ENCODE data around the gene CEACAM19. TPM values are rescaled to one million over a fixed set of nuclear protein-coding genes. Genes with fewer than 3 reads are reported as not detected.

Gene CEACAM19
- total RNA-seq, 1 experiment from 2014 or later: 3.5 TPM

DNA sequence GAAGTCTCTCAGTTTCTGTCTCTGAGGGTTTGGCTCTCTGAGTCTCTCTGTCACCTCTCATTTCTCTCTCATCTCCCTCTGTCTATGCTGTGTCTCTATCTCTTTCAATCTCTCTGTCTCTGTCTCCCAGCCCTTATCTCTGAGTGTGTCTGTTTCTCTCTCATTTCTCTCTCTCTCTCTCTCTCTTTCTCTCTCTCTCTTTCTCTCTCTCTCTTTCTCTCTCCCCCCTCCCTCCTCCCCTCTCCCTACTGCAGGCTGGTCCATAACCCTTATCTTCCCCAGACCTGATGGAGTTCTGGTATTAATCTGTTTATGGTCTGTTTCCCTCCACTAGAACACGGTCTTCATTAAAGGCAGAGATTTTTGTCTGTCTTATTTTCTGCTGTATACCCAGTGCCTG lies 28.9 kb upstream of the CEACAM19 start:
- no peak overlapping the region for H3K56ac ChIP-seq (ENCODE audit: insufficient read length, low read depth, low read length)
- H3K9me3 Mint-ChIP-seq: no peaks in the 10 kb centered on the region
- H2BK5ac ChIP-seq (ENCODE audit: insufficient read length, low read length): no peak overlapping the region
- H4K91ac ChIP-seq (ENCODE audit: insufficient read length, low read depth, low read length): no peak overlapping the region
- peaks cover 23% of the 10 kb centered on the region for H3K27me3 Mint-ChIP-seq (ENCODE audit: low read depth)
- no peak for TF ChIP-seq CTCF (conservative IDR thresholded peaks at IDR 0.05)
- peaks cover 0 to 6% of the 10 kb centered on the region in 2 experiments; a peak in 2 of 4 replicates for H3K4me1 Mint-ChIP-seq
- peaks cover 5 to 7% (median 6%) of the 10 kb centered on the region in 3 experiments; a peak in 4 of 7 replicates for H3K36me3 Mint-ChIP-seq (ENCODE audit: insufficient read depth in 1 of 3, low read depth in 3 of 3)
- no peak overlapping the region for H3K14ac ChIP-seq (ENCODE audit: insufficient read depth, low read length)
- no peak overlapping the region for H2BK12ac ChIP-seq (ENCODE audit: insufficient read length, low read depth, low read length)
- H3T11ph ChIP-seq (ENCODE audit: low read length): no peak overlapping the region
- no peak overlapping the region for H3K23ac ChIP-seq (ENCODE audit: insufficient read length, low read depth, low read length)
- no peaks in the 10 kb centered on the region; the same call in 1 of the 2 replicates for H3K27me3 ChIP-seq (ENCODE audit: insufficient read depth, low read length)
- no peak overlapping the region for H2AFZ ChIP-seq (ENCODE audit: low read length)
- H3K9me3 ChIP-seq (ENCODE audit: control insufficient read depth, low read depth, low read length): no peaks in the 10 kb centered on the region
- H3K4me2 ChIP-seq (ENCODE audit: insufficient read depth, insufficient read length, low read length): no peak overlapping the region
- H4K20me1 ChIP-seq (ENCODE audit: control insufficient read depth, insufficient read depth, insufficient read length): no peaks in the 10 kb centered on the region
- no peaks in the 10 kb centered on the region for H3K79me1 ChIP-seq (ENCODE audit: insufficient read depth, low read depth, low read length, poor library complexity, severe bottlenecking)
- H2BK15ac ChIP-seq (ENCODE audit: low read depth, low read length): no peak overlapping the region
- H3K79me2 ChIP-seq (ENCODE audit: insufficient read depth, low read length): no peaks in the 10 kb centered on the region
- no peak overlapping the region for H3K27ac ChIP-seq (ENCODE audit: insufficient read length, low read depth, low read length)
- no peak overlapping the region for H2BK20ac ChIP-seq (ENCODE audit: low read depth, low read length, poor library complexity, severe bottlenecking)
- no peak overlapping the region for H3K4ac ChIP-seq (ENCODE audit: low read depth, low read length)
- H3K18ac ChIP-seq (ENCODE audit: insufficient read length, low read depth, low read length): no peak overlapping the region
- no peak overlapping the region for H2BK120ac ChIP-seq (ENCODE audit: low read depth, low read length, poor library complexity, severe bottlenecking)
- H3K4me3 Mint-ChIP-seq: no peak overlapping the region; a peak in 2 of 5 replicates
- no peak overlapping the region for H4K5ac ChIP-seq (ENCODE audit: insufficient read length, low read depth, low read length)
- no peak overlapping the region for H3K9ac ChIP-seq (ENCODE audit: extremely low read depth, insufficient read length, low read length)
- no CpG with 5 or more reads among the region's 1 CpG for WGBS (ENCODE audit: extremely low coverage, insufficient read length, low lambda C conversion rate)
- no peak for DNase-seq
- H2AK5ac ChIP-seq (ENCODE audit: insufficient read length, low read length): no peak overlapping the region
- no peak overlapping the region for H4K8ac ChIP-seq (replicated peaks; ENCODE audit: insufficient read length, low read depth, low read length)
- no peak overlapping the region for H3K27ac Mint-ChIP-seq
- no peaks in the 10 kb centered on the region for H3K4me1 ChIP-seq (ENCODE audit: insufficient read depth, low read length)
- H3K23me2 ChIP-seq (ENCODE audit: insufficient read length, low read depth, low read length, poor library complexity, severe bottlenecking): no peaks in the 10 kb centered on the region
